Liver (tissue), 9 donors: ENCODE measurements around the gene COL8A1. TPM values are rescaled to one million over a fixed set of nuclear protein-coding genes. Genes with fewer than 3 reads are reported as not detected.

ENCODE experiments used
- DNase-seq: peaks from one replicate; pipeline ENCODE4 v3.0.0-alpha.2; 2017; ENCODE audit warnings: low spot score
- H3K27ac ChIP-seq, 2 donors: one replicate each; pipeline ENCODE4 v1.7.0; 2013; ENCODE audit warnings: inconsistent platforms in 2 of 2, low read length in 2 of 2, control low read depth in 1 of 2, low read depth in 1 of 2, mild to moderate bottlenecking in 1 of 2
- H3K27me3 ChIP-seq, 4 donors: one replicate each; pipeline versions ENCODE4 v1.6.1 to v1.7.0; 2013; ENCODE audit warnings: low read length in 3 of 4, inconsistent platforms in 1 of 4, mild to moderate bottlenecking in 1 of 4, moderate library complexity in 1 of 4; ENCODE audit not compliant: control insufficient read depth in 4 of 4, insufficient read depth in 4 of 4
- H3K36me3 ChIP-seq, 4 donors: one replicate each; pipeline versions ENCODE4 v1.6.1 to v1.7.0; 2013; ENCODE audit warnings: low read length in 3 of 4, mild to moderate bottlenecking in 3 of 4, low read depth in 1 of 4, moderate library complexity in 1 of 4; ENCODE audit not compliant: control insufficient read depth in 4 of 4, insufficient read depth in 3 of 4
- H3K4me1 ChIP-seq, 4 donors: one replicate each; pipeline versions ENCODE4 v1.6.1 to v1.7.0; 2013; ENCODE audit warnings: low read length in 3 of 4, mild to moderate bottlenecking in 3 of 4, moderate library complexity in 1 of 4; ENCODE audit not compliant: control insufficient read depth in 4 of 4, insufficient read depth in 4 of 4
- H3K4me3 ChIP-seq, 3 donors: one replicate each; pipeline versions ENCODE4 v1.6.1 to v1.7.0; 2013; ENCODE audit warnings: low read length in 3 of 3, control low read depth in 1 of 3, low read depth in 1 of 3, mild to moderate bottlenecking in 1 of 3
- H3K9ac ChIP-seq, 2 donors: one replicate each; pipeline ENCODE4 v1.7.0; 2013; ENCODE audit warnings: low read length in 2 of 2, mild to moderate bottlenecking in 2 of 2, moderate library complexity in 2 of 2, control low read depth in 1 of 2, low read depth in 1 of 2
- H3K9me3 ChIP-seq, 4 donors: one replicate each; pipeline versions ENCODE4 v1.6.1 to v1.7.0; 2013; ENCODE audit warnings: low read length in 3 of 4; ENCODE audit not compliant: control insufficient read depth in 4 of 4
- EGR1 ChIP-seq, 2 donors: IDR thresholded peaks; 2 replicates each; pipeline ENCODE4 v1.6.1; 2016 to 2018; ENCODE audit warnings: antibody characterized with exemption in 2 of 2, low read depth in 2 of 2
- FOXA1 ChIP-seq: IDR thresholded peaks from 2 replicates; pipeline ENCODE4 v1.6.1; 2016; ENCODE audit warnings: antibody characterized with exemption
- FOXA2 ChIP-seq: IDR thresholded peaks from 2 replicates; pipeline ENCODE4 v1.6.1; 2016; ENCODE audit warnings: antibody characterized with exemption
- GABPA ChIP-seq, 2 donors: IDR thresholded peaks in 1 of 2; conservative IDR thresholded peaks in 1 of 2; 2 replicates each; pipeline ENCODE4 v1.6.1; 2016; ENCODE audit warnings: antibody characterized with exemption in 2 of 2, mild to moderate bottlenecking in 1 of 2, moderate library complexity in 1 of 2
- HNF4A ChIP-seq, 2 donors: conservative IDR thresholded peaks; 2 replicates each; pipeline ENCODE4 v1.6.1; 2016; ENCODE audit warnings: antibody characterized with exemption in 2 of 2, mild to moderate bottlenecking in 2 of 2
- JUND ChIP-seq, 2 donors: IDR thresholded peaks; 2 replicates each; pipeline ENCODE4 v1.6.1; 2016; ENCODE audit warnings: antibody characterized with exemption in 2 of 2
- RAD21 ChIP-seq, 2 donors: IDR thresholded peaks; 2 replicates each; pipeline ENCODE4 v1.6.1; 2016; ENCODE audit warnings: antibody characterized with exemption in 2 of 2, mild to moderate bottlenecking in 2 of 2
- RXRA ChIP-seq, 2 donors: IDR thresholded peaks; 2 replicates each; pipeline ENCODE4 v1.6.1; 2017 to 2018; ENCODE audit warnings: antibody characterized with exemption in 2 of 2, mild to moderate bottlenecking in 1 of 2
- SP1 ChIP-seq: IDR thresholded peaks from 2 replicates; pipeline ENCODE4 v1.6.1; 2018; ENCODE audit warnings: antibody characterized with exemption, mild to moderate bottlenecking
- WGBS: extraction: QIAGEN DNeasy Blood & Tissue Kit; methylation state at CpG from one replicate; pipeline ENCODE4 v1.1.7; 2013; 5-methylcytosine and 5-hydroxymethylcytosine counted together
- polyA plus RNA-seq, 2 donors: library from polyadenylated mRNA; stranded (reverse) in 1 of 2; unstranded in 1 of 2; fragments of 200-250 nt in 1 of 2; fragments of >200 nt in 1 of 2; fragmentation: Nextera tagmentation in 1 of 2; extraction: Ambion mirVana in 1 of 2; gene quantifications; one replicate each; pipeline versions ENCODE4 v1.2.1 to v1.2.3, GENCODE V29; 2013 to 2015
- total RNA-seq, 2 donors: library from RNA; depleted of rRNA; stranded (reverse); fragments of >200 nt; gene quantifications; one replicate each; pipeline ENCODE4 v1.2.3, GENCODE V29; 2014
- TF ChIP-seq, protein P1 (sequence below): IDR thresholded peaks from 2 replicates; pipeline ENCODE4 v1.6.1; 2016; ENCODE audit warnings: antibody characterized with exemption
- TF ChIP-seq, protein P2 (sequence below): IDR thresholded peaks from 2 replicates; pipeline ENCODE4 v1.6.1; 2016; ENCODE audit warnings: antibody characterized with exemption
- TF ChIP-seq, protein P3 (sequence below): IDR thresholded peaks from 2 replicates; pipeline ENCODE4 v1.6.1; 2016; ENCODE audit warnings: antibody characterized with exemption, mild to moderate bottlenecking
- TF ChIP-seq, protein P4 (sequence below): fragments of 150-350 bp; IDR thresholded peaks from 2 replicates; pipeline ENCODE4 v1.5.1; 2017; ENCODE audit warnings: improper control_type of control experiment, low read depth, low read length; ENCODE audit not compliant: missing input control
- donor health status: healthy.
- donor health status: healthy.
- donor health status: healthy.
- donor health status: healthy.
- donor health status: healthy.

The COL8A1 gene
- total and polyA plus RNA-seq, 4 donors: 0.14 to 2.2 (median 1.0) TPM

DNA sequence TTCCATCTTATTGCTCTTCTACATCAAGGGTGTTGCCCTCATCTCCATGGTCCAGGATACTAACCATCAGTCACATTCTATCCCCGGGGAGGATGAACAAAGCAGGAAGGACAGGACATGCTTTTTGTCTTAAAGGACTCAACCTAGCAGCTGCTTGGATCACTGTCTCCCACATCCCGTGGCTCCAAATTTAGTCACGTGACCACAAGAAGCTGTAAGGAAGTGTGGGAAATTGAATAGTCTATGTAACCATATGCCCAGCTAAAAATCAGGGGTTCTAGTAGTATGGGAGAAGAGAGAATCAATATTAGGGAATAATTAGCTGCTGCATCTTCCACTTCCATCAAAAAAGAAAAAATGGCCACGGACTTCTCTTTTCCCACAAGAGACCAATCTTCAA, 161.0 kb downstream of the COL8A1 start (continued):
- TF ChIP-seq, protein P1, sequence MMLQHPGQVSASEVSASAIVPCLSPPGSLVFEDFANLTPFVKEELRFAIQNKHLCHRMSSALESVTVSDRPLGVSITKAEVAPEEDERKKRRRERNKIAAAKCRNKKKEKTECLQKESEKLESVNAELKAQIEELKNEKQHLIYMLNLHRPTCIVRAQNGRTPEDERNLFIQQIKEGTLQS: no peak
- TF ChIP-seq EGR1 (IDR thresholded peaks at IDR 0.05; ENCODE audit: low read depth in 2 of 2) (no peak), FOXA2 (no peak)

DNA sequence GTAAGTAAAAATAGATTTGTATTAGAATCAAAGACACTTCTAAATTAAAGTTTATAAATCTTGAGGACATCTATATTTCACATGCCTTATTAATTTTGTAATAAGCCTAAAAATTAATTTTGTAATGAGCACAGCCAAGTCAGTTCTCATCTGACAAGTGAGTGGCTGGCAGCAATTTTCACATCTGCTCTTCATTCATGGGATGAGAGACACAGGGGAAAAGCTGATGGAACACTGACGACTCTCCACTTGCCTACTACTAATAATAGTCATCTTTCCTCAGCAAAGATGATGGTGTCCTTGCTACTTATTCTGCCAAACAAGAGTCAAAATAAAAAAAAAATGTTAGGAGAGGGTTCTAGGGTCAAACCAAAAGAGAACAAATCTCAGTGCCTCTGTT, 164.9 kb downstream of the COL8A1 start:
- peaks cover 0 to 8% (median 3%) of the 10 kb centered on the region in 4 donors for H3K9me3 ChIP-seq
- 93% methylated on average over 1 of the region's 1 CpG for WGBS
- no peaks in the 10 kb centered on the region for H3K27me3 ChIP-seq
- no peak overlapping the region for H3K4me3 ChIP-seq
- DNase-seq: no peak
- TF ChIP-seq GABPA (IDR thresholded peaks at IDR 0.05 in 1 of 2, conservative IDR thresholded peaks at IDR 0.05 in 1 of 2): no peak
- TF ChIP-seq SP1: no peak
- TF ChIP-seq JUND (IDR thresholded peaks at IDR 0.05): no peak
- TF ChIP-seq, protein P2, sequence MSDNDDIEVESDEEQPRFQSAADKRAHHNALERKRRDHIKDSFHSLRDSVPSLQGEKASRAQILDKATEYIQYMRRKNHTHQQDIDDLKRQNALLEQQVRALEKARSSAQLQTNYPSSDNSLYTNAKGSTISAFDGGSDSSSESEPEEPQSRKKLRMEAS: no peak
- no peaks in the 10 kb centered on the region for H3K4me1 ChIP-seq
- no peaks in the 10 kb centered on the region for H3K36me3 ChIP-seq
- H3K9ac ChIP-seq: no peak overlapping the region
- no peak overlapping the region for H3K27ac ChIP-seq

DNA sequence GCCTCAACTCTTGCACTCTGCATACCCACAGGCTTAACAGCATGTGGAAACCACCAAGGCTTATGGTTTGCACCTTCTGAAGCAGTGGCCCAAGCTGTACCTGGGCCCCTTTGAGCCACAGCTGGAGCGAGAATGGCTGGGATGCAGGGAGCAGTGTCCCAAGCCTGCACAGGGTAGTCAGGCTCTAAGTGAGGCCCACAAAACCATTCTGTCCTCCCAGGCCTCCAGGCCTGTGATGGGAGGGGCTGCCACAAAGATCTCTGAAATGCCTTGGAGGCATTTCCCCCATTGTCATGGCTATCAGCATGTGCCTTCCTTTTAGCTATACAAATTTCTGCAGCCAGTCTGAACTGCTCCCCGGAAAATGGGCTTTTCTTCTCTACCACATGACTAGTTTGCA, 166.8 kb downstream of the COL8A1 start:
- Histone ChIP-seq H3K4me1 (no peaks in the 10 kb centered on the region), H3K9ac (no peak overlapping the region), H3K36me3 (no peaks in the 10 kb centered on the region), H3K9me3 (peaks cover 0 to 8% (median 3%) of the 10 kb centered on the region in 4 donors), H3K27ac (no peak overlapping the region), H3K4me3 (no peak overlapping the region), H3K27me3 (no peaks in the 10 kb centered on the region)
- 95% methylated on average over 2 of the region's 2 CpGs for WGBS
- no peak for DNase-seq
- TF ChIP-seq RAD21 (IDR thresholded peaks at IDR 0.05) (no peak), HNF4A (conservative IDR thresholded peaks at IDR 0.05) (no peak), FOXA2 (no peak), SP1 (no peak), RXRA (IDR thresholded peaks at IDR 0.05) (no peak), FOXA1 (no peak), JUND (IDR thresholded peaks at IDR 0.05) (no peak)
- TF ChIP-seq, protein P3, sequence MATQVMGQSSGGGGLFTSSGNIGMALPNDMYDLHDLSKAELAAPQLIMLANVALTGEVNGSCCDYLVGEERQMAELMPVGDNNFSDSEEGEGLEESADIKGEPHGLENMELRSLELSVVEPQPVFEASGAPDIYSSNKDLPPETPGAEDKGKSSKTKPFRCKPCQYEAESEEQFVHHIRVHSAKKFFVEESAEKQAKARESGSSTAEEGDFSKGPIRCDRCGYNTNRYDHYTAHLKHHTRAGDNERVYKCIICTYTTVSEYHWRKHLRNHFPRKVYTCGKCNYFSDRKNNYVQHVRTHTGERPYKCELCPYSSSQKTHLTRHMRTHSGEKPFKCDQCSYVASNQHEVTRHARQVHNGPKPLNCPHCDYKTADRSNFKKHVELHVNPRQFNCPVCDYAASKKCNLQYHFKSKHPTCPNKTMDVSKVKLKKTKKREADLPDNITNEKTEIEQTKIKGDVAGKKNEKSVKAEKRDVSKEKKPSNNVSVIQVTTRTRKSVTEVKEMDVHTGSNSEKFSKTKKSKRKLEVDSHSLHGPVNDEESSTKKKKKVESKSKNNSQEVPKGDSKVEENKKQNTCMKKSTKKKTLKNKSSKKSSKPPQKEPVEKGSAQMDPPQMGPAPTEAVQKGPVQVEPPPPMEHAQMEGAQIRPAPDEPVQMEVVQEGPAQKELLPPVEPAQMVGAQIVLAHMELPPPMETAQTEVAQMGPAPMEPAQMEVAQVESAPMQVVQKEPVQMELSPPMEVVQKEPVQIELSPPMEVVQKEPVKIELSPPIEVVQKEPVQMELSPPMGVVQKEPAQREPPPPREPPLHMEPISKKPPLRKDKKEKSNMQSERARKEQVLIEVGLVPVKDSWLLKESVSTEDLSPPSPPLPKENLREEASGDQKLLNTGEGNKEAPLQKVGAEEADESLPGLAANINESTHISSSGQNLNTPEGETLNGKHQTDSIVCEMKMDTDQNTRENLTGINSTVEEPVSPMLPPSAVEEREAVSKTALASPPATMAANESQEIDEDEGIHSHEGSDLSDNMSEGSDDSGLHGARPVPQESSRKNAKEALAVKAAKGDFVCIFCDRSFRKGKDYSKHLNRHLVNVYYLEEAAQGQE: no peak
- TF ChIP-seq, protein P4, sequence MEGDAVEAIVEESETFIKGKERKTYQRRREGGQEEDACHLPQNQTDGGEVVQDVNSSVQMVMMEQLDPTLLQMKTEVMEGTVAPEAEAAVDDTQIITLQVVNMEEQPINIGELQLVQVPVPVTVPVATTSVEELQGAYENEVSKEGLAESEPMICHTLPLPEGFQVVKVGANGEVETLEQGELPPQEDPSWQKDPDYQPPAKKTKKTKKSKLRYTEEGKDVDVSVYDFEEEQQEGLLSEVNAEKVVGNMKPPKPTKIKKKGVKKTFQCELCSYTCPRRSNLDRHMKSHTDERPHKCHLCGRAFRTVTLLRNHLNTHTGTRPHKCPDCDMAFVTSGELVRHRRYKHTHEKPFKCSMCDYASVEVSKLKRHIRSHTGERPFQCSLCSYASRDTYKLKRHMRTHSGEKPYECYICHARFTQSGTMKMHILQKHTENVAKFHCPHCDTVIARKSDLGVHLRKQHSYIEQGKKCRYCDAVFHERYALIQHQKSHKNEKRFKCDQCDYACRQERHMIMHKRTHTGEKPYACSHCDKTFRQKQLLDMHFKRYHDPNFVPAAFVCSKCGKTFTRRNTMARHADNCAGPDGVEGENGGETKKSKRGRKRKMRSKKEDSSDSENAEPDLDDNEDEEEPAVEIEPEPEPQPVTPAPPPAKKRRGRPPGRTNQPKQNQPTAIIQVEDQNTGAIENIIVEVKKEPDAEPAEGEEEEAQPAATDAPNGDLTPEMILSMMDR: no peak
- TF ChIP-seq, protein P2: no peak
